Keratinocyte (primary cell): Measurements from ENCODE around the gene SLC30A1. TPM values are rescaled to one million over a fixed set of nuclear protein-coding genes. Genes with fewer than 3 reads are reported as not detected.

Experiments
- DNase-seq: peaks from one replicate; pipeline ENCODE4 v3.0.0-alpha.2; 2011; ENCODE audit warnings: low read depth, missing footprints, low spot score
- FAIRE-seq: peaks from 2 replicates; lab custom pipeline; 2011; peaks lifted over from hg19 to GRCh38; lab: Jason Lieb, UNC
- H2AFZ ChIP-seq: 2 replicates; pipeline ENCODE4 v1.6.0; 2012; ENCODE audit warnings: low read length, control low read depth, inconsistent platforms; ENCODE audit not compliant: control insufficient read depth
- H3K27ac ChIP-seq: 2 replicates; pipeline ENCODE4 v1.5.1; 2011; ENCODE audit warnings: low read length; ENCODE audit not compliant: control insufficient read depth, insufficient read depth
- H3K27me3 ChIP-seq: 3 replicates; pipeline ENCODE4 v1.6.0; 2011; ENCODE audit warnings: low read length; ENCODE audit not compliant: control insufficient read depth, insufficient read depth; ENCODE audit errors: extremely low read depth
- H3K36me3 ChIP-seq, 2 experiments: 2 replicates in 1 of 2; 3 replicates in 1 of 2; pipeline ENCODE4 v1.5.1; 2011; ENCODE audit warnings: low read length in 2 of 2, mild to moderate bottlenecking in 1 of 2; ENCODE audit not compliant: control insufficient read depth in 2 of 2, insufficient read depth in 2 of 2; ENCODE audit errors: extremely low read depth in 1 of 2
- H3K4me1 ChIP-seq: 3 replicates; pipeline ENCODE4 v1.5.1; 2011; ENCODE audit warnings: low read length; ENCODE audit not compliant: control insufficient read depth, insufficient read depth; ENCODE audit errors: extremely low read depth
- H3K4me2 ChIP-seq: 3 replicates; pipeline ENCODE4 v1.6.0; 2011; ENCODE audit warnings: low read depth, low read length; ENCODE audit not compliant: control insufficient read depth, insufficient read depth; ENCODE audit errors: extremely low read depth
- H3K4me3 ChIP-seq, 3 experiments: fragments of 200-600 bp in 1 of 3; sonication (generic) in 1 of 3; 2 replicates in 2 of 3; 3 replicates in 1 of 3; pipeline ENCODE4 v1.5.1; 2011 to 2016; ENCODE audit warnings: low read length in 3 of 3, mild to moderate bottlenecking in 3 of 3, control low read depth in 2 of 3, inconsistent platforms in 1 of 3, low read depth in 1 of 3, mixed read lengths in 1 of 3, mixed run types in 1 of 3, moderate library complexity in 1 of 3; ENCODE audit not compliant: control insufficient read depth in 2 of 3, insufficient read depth in 2 of 3; ENCODE audit errors: extremely low read depth in 1 of 3
- H3K79me2 ChIP-seq: 2 replicates; pipeline ENCODE4 v1.6.0; 2012; ENCODE audit warnings: low read length; ENCODE audit not compliant: control insufficient read depth, insufficient read depth
- H3K9ac ChIP-seq: 3 replicates; pipeline ENCODE4 v1.6.0; 2011; ENCODE audit warnings: low read length; ENCODE audit not compliant: control insufficient read depth, insufficient read depth; ENCODE audit errors: extremely low read depth
- H3K9me1 ChIP-seq: 3 replicates; pipeline ENCODE4 v1.6.0; 2011; ENCODE audit warnings: low read length; ENCODE audit not compliant: control insufficient read depth, insufficient read depth; ENCODE audit errors: extremely low read depth
- H3K9me3 ChIP-seq: 2 replicates; pipeline ENCODE4 v1.5.1; 2012; ENCODE audit warnings: low read depth, low read length; ENCODE audit not compliant: control insufficient read depth
- H4K20me1 ChIP-seq: 3 replicates; pipeline ENCODE4 v1.6.0; 2011; ENCODE audit warnings: low read length; ENCODE audit not compliant: control insufficient read depth, insufficient read depth; ENCODE audit errors: extremely low read depth
- EZH2 ChIP-seq: IDR thresholded peaks from one replicate; pipeline ENCODE4 v1.6.1; 2012; ENCODE audit warnings: inconsistent platforms, mild to moderate bottlenecking, low read length, moderate library complexity
- dilution Hi-C: fragments of 300-500 bp; cut with MboI; formaldehyde crosslinking; loops from one replicate; pipeline ENCODE4 v1.7.0; 2020; ENCODE audit warnings: low sequenced_read_pairs; ENCODE audit not compliant: extremely low pct_ligation_motif_present
- polyA plus RNA-seq, 5 experiments: library from polyadenylated mRNA; depleted of rRNA in 3 of 5; stranded (reverse) in 3 of 5; stranded (forward) in 1 of 5; unstranded in 1 of 5; fragments of >200 nt; gene quantifications; 1 replicate in 1 of 5; 2 replicates in 3 of 5; 3 replicates in 1 of 5; pipeline versions ENCODE4 v1.2.1 to v1.2.3, GENCODE V29; 2011 to 2012; ENCODE audit warnings: missing spikeins in 2 of 5, low read depth in 1 of 5, low replicate concordance in 1 of 5
- TF ChIP-seq, protein P1 (sequence below), 3 experiments: IDR thresholded peaks in 1 of 3; conservative IDR thresholded peaks in 1 of 3; optimal IDR thresholded peaks in 1 of 3; 2 replicates in 2 of 3; 3 replicates in 1 of 3; pipeline versions ENCODE3 to v1.5.1; 2011; ENCODE audit warnings: low read length in 3 of 3, mild to moderate bottlenecking in 3 of 3, moderate library complexity in 2 of 3, control low read depth in 1 of 3, inconsistent platforms in 1 of 3; ENCODE audit not compliant: insufficient read depth in 2 of 3; ENCODE audit errors: extremely low read depth in 1 of 3

The SLC30A1 gene
- polyA plus RNA-seq, 1 donor (not counting 4 experiments of a cell fraction or from before 2014, with no cell fraction given): 17.2 TPM

- no peaks in the 10 kb centered on the region for H3K36me3 ChIP-seq
- no peaks in the 10 kb centered on the region for H3K9me3 ChIP-seq
- DNase-seq (no peak), FAIRE-seq (no peak)
- H3K79me2 ChIP-seq: no peaks in the 10 kb centered on the region
- peaks cover 2% of the 10 kb centered on the region for H3K9me1 ChIP-seq
- H4K20me1 ChIP-seq: no peaks in the 10 kb centered on the region
- H3K4me2 ChIP-seq: no peak overlapping the region
- H2AFZ ChIP-seq: no peak overlapping the region
- dilution Hi-C loops: no loop called here
- H3K27ac ChIP-seq: no peak overlapping the region
- peaks cover 21% of the 10 kb centered on the region for H3K4me1 ChIP-seq
- no peak overlapping the region for H3K9ac ChIP-seq
- peaks cover 4% of the 10 kb centered on the region for H3K27me3 ChIP-seq
- TF ChIP-seq, protein P1, sequence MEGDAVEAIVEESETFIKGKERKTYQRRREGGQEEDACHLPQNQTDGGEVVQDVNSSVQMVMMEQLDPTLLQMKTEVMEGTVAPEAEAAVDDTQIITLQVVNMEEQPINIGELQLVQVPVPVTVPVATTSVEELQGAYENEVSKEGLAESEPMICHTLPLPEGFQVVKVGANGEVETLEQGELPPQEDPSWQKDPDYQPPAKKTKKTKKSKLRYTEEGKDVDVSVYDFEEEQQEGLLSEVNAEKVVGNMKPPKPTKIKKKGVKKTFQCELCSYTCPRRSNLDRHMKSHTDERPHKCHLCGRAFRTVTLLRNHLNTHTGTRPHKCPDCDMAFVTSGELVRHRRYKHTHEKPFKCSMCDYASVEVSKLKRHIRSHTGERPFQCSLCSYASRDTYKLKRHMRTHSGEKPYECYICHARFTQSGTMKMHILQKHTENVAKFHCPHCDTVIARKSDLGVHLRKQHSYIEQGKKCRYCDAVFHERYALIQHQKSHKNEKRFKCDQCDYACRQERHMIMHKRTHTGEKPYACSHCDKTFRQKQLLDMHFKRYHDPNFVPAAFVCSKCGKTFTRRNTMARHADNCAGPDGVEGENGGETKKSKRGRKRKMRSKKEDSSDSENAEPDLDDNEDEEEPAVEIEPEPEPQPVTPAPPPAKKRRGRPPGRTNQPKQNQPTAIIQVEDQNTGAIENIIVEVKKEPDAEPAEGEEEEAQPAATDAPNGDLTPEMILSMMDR (optimal IDR thresholded peaks at IDR 0.05 in 1 of 3, IDR thresholded peaks at IDR 0.05 in 1 of 3, conservative IDR thresholded peaks at IDR 0.05 in 1 of 3; ENCODE audit: extremely low read depth in 1 of 3, insufficient read depth in 2 of 3, low read length in 3 of 3): no peak
- no peak overlapping the region for H3K4me3 ChIP-seq
Measured at GRCh38 chr1:211604548-211604947, 25.6 kb upstream of the SLC30A1 start.

GRCh38 chr1:211603713-211604112 is 24.8 kb upstream of the SLC30A1 start:
- Histone ChIP-seq H3K4me2 (peak overlapping the region; percentile 25), H3K9me3 (no peaks in the 10 kb centered on the region), H3K27me3 (peaks cover 4% of the 10 kb centered on the region), H3K9ac (no peak overlapping the region), H3K4me1 (peaks cover 21% of the 10 kb centered on the region), H3K4me3 (no peak overlapping the region), H4K20me1 (no peaks in the 10 kb centered on the region), H3K27ac (peak overlapping the region; percentile 27), H3K9me1 (peaks cover 2% of the 10 kb centered on the region), H2AFZ (no peak overlapping the region), H3K36me3 (no peaks in the 10 kb centered on the region), H3K79me2 (no peaks in the 10 kb centered on the region)
- dilution Hi-C loops: no loop called here
- FAIRE-seq: no peak
- DNase-seq: no peak
- TF ChIP-seq, protein P1 (optimal IDR thresholded peaks at IDR 0.05 in 1 of 3, IDR thresholded peaks at IDR 0.05 in 1 of 3, conservative IDR thresholded peaks at IDR 0.05 in 1 of 3; ENCODE audit: extremely low read depth in 1 of 3, insufficient read depth in 2 of 3, low read length in 3 of 3): no peak
- TF ChIP-seq EZH2: no peak
